Regular cardiac myocyte (primary cell): ENCODE measurements around the gene DHFR2. TPM values are rescaled to one million over a fixed set of nuclear protein-coding genes. Genes with fewer than 3 reads are reported as not detected.

Experiments
- total RNA-seq: library from RNA; depleted of rRNA; stranded (reverse); fragments of >200 nt; gene quantifications from 2 replicates; pipeline ENCODE4 v1.2.3, GENCODE V29; 2014

Gene DHFR2
- total RNA-seq: 3.6 and 5.1 TPM in 2 replicates

GRCh38 chr3:94062513-94063404 lies at the start of gene DHFR2, which contains the start of gene NSUN3:
DHFR2 (minus strand) TSS chr3:94062916; CDS start chr3:94061511, 1,405 bp downstream.
NSUN3 (plus strand) TSS chr3:94063061; CDS start chr3:94063127, 66 bp downstream.

GRCh38 chr3:94028093-94028837 lies 34.5 kb downstream of the DHFR2 start, which contains the start of gene STX19:
STX19 (minus strand) TSS chr3:94028597; CDS start chr3:94015269, 13,328 bp downstream.

Other genes starting within 250 kb of the DHFR2 start
- 11.3 and 43.7 TPM in 2 replicates for gene PROS1, start 89.0 kb downstream of the DHFR2 start, total RNA-seq
- 8.7 and 11.9 TPM in 2 replicates for gene ARL13B, start 82.8 kb downstream of the DHFR2 start, total RNA-seq
- gene STX19, start 34.3 kb downstream of the DHFR2 start, total RNA-seq: under 0.01 TPM in 1 of 2 replicates, not detected in the other
- 9.9 and 11.3 TPM in 2 replicates for gene NSUN3, start 145 bp upstream of the DHFR2 start, total RNA-seq